ENCODE results near the gene CGB3. TPM values are rescaled to one million over a fixed set of nuclear protein-coding genes. Genes with fewer than 3 reads are reported as not detected.

The CGB3 gene
- total RNA-seq, 1 donor from 2014 or later = not detected

DNA sequence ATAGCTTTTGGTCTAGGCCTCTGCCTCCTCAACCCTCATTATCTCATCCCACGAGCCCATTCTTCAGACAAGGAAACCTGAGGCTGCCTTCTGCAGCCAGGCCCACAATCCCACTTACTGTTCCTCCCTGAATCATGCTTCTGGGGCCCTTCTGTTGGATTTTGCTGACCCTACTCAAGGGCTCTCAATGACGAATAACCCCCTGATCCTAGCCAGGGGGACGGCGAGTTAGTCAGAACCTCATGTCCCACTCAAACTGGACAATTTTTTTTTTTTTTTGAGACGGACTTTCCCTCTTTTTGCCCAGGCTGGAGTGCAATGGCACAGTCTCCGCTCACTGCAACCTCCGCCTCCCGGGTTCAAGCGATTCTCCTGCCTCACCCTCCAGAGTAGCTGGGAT lies 2.0 kb downstream of the CGB3 start:
- H3K9ac ChIP-seq = no peak overlapping the region
- H3F3A ChIP-seq (ENCODE audit: low read depth) = peaks cover 20% of the 10 kb centered on the region
- no peak overlapping the region for H3K27ac Mint-ChIP-seq
- TF ChIP-seq EZH2phosphoT487 (IDR thresholded peaks at IDR 0.05) (no peak), EZH2 (IDR thresholded peaks at IDR 0.05) (no peak)
- TF ChIP-seq, protein P1, sequence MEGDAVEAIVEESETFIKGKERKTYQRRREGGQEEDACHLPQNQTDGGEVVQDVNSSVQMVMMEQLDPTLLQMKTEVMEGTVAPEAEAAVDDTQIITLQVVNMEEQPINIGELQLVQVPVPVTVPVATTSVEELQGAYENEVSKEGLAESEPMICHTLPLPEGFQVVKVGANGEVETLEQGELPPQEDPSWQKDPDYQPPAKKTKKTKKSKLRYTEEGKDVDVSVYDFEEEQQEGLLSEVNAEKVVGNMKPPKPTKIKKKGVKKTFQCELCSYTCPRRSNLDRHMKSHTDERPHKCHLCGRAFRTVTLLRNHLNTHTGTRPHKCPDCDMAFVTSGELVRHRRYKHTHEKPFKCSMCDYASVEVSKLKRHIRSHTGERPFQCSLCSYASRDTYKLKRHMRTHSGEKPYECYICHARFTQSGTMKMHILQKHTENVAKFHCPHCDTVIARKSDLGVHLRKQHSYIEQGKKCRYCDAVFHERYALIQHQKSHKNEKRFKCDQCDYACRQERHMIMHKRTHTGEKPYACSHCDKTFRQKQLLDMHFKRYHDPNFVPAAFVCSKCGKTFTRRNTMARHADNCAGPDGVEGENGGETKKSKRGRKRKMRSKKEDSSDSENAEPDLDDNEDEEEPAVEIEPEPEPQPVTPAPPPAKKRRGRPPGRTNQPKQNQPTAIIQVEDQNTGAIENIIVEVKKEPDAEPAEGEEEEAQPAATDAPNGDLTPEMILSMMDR (IDR thresholded peaks at IDR 0.05) = no peak
- peaks cover 51% of the 10 kb centered on the region for H3K27me3 ChIP-seq
- no peaks in the 10 kb centered on the region for H3K36me3 Mint-ChIP-seq
- H3K4me1 Mint-ChIP-seq = peaks cover 19% of the 10 kb centered on the region
- no peak overlapping the region for H3K27ac ChIP-seq
- DNase-seq (ENCODE audit: low spot score) = no peak
- H3K36me3 ChIP-seq = no peaks in the 10 kb centered on the region
- no peaks in the 10 kb centered on the region for H3K9me3 ChIP-seq (ENCODE audit: low read depth)
- peaks cover 8% of the 10 kb centered on the region for H4K20me1 ChIP-seq (ENCODE audit: low read depth)
- peaks cover 12% of the 10 kb centered on the region for H3K4me1 ChIP-seq
- H3K79me2 ChIP-seq (ENCODE audit: low read depth) = no peaks in the 10 kb centered on the region
- H2AFZ ChIP-seq (replicated peaks) = no peak overlapping the region
- peaks cover 2% of the 10 kb centered on the region for H3K9me3 Mint-ChIP-seq
- peaks cover 26% of the 10 kb centered on the region for H3K27me3 Mint-ChIP-seq (ENCODE audit: insufficient read depth, low read depth)
- H3K4me3 ChIP-seq = no peak overlapping the region
- H3K4me3 Mint-ChIP-seq = no peak overlapping the region
- H3K4me2 ChIP-seq = no peak overlapping the region

DNA sequence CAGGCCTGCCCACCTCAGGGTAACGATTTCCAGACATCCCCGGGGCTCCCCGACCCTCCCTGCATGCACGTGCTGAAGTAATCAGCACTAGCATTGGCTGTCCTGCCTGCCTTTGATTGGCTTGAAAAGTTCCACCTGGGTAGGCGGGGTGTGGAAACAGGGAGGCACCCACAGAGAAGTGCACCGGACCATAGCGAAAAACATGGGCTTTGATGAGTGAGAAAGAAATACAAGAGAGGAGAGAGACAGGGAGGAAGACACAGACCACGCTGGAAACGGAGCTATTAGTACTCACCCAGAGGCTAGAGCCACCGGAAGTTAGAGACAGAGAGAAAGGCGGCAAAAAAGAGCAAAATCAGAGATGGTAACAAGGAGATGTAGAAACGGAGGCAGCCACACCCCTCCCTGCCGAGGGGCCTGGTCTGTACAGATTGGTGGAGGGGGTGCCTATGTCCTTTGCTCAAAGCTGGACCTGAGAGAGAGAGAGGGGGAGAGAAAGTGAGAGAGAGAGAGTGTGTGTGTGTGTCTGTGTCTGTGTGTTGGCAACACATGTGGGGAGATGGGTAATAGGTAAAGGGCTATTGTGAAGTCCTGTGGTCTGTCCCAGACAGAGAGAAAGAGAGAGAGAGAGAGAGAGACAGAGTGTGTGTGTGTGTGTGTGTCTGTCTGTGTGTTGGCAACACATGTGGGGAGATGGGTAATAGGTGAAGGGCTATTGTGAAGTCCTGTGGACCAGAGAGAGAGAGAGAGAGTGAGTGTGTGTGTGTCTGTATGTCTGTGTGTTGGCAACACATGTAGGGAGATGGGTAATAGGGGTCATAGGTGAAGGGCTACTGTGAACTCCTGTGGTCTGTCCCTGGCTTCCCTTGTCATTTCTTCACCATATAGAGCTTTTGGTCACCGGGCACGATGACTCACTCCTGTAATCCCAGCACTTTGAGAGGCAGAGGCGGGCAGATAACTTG lies 2.9 kb downstream of the CGB3 start:
- no peak overlapping the region for H3K4me2 ChIP-seq
- TF ChIP-seq, protein P1 (IDR thresholded peaks at IDR 0.05) = no peak
- no peak for TF ChIP-seq EZH2phosphoT487 (IDR thresholded peaks at IDR 0.05)
- TF ChIP-seq EZH2 (IDR thresholded peaks at IDR 0.05) = no peak
- peaks cover 8% of the 10 kb centered on the region for H4K20me1 ChIP-seq (ENCODE audit: low read depth)
- H3K79me2 ChIP-seq (ENCODE audit: low read depth) = no peaks in the 10 kb centered on the region
- Mint-ChIP-seq H3K4me1 (peaks cover 19% of the 10 kb centered on the region), H3K27ac (no peak overlapping the region), H3K36me3 (no peaks in the 10 kb centered on the region), H3K9me3 (peaks cover 2% of the 10 kb centered on the region), H3K27me3 (ENCODE audit: insufficient read depth, low read depth) (peaks cover 29% of the 10 kb centered on the region), H3K4me3 (no peak overlapping the region)
- no peak overlapping the region for H3K27ac ChIP-seq
- no peak overlapping the region for H3K9ac ChIP-seq
- H3K4me1 ChIP-seq = peaks cover 12% of the 10 kb centered on the region
- no peak overlapping the region for H2AFZ ChIP-seq (replicated peaks)
- H3K9me3 ChIP-seq (ENCODE audit: low read depth) = no peaks in the 10 kb centered on the region
- DNase-seq (ENCODE audit: low spot score) = no peak
- H3F3A ChIP-seq (ENCODE audit: low read depth) = peaks cover 21% of the 10 kb centered on the region
- H3K4me3 ChIP-seq = no peak overlapping the region
- H3K27me3 ChIP-seq = peaks cover 52% of the 10 kb centered on the region
- no peaks in the 10 kb centered on the region for H3K36me3 ChIP-seq

- Histone ChIP-seq H3K4me3 (no peak overlapping the region), H3F3A (ENCODE audit: low read depth) (peaks cover 21% of the 10 kb centered on the region), H3K27me3 (peaks cover 52% of the 10 kb centered on the region), H4K20me1 (ENCODE audit: low read depth) (peaks cover 8% of the 10 kb centered on the region), H3K4me1 (peaks cover 12% of the 10 kb centered on the region), H3K9me3 (ENCODE audit: low read depth) (no peaks in the 10 kb centered on the region), H3K27ac (no peak overlapping the region), H3K36me3 (no peaks in the 10 kb centered on the region), H2AFZ (replicated peaks) (no peak overlapping the region), H3K79me2 (ENCODE audit: low read depth) (no peaks in the 10 kb centered on the region), H3K4me2 (no peak overlapping the region), H3K9ac (no peak overlapping the region)
- Mint-ChIP-seq H3K36me3 (peaks cover 2% of the 10 kb centered on the region), H3K9me3 (peaks cover 2% of the 10 kb centered on the region), H3K27me3 (ENCODE audit: insufficient read depth, low read depth) (peaks cover 29% of the 10 kb centered on the region), H3K27ac (no peak overlapping the region), H3K4me1 (peaks cover 19% of the 10 kb centered on the region), H3K4me3 (peak overlapping the region; percentile 46)
- TF ChIP-seq EZH2 (IDR thresholded peaks at IDR 0.05) = no peak
- TF ChIP-seq EZH2phosphoT487 (IDR thresholded peaks at IDR 0.05) = no peak
- TF ChIP-seq, protein P1 (IDR thresholded peaks at IDR 0.05) = no peak
- DNase-seq (ENCODE audit: low spot score) = no peak
These were observed 3.8 kb downstream of the CGB3 start for GRCh38 chr19:49020342-49020741.
